Type B pancreatic cell (in vitro differentiated cells): ENCODE results near the gene SOX30. TPM values are rescaled to one million over a fixed set of nuclear protein-coding genes. Genes with fewer than 3 reads are reported as not detected.

Experiments used
- DNase-seq: peaks from one replicate; pipeline ENCODE4 v3.0.0; 2021; ENCODE audit warnings: mixed read lengths; ENCODE audit not compliant: unreplicated experiment; ENCODE audit errors: extremely low spot score
- H3K27ac Mint-ChIP-seq: 2 replicates; pipeline ENCODE4 v1.8.0; 2021; ENCODE audit warnings: mild to moderate bottlenecking, mixed read lengths
- H3K27me3 Mint-ChIP-seq: 2 replicates; pipeline ENCODE4 v1.8.0; 2021; ENCODE audit warnings: mixed read lengths
- H3K36me3 Mint-ChIP-seq: 2 replicates; pipeline ENCODE4 v1.8.0; 2021; ENCODE audit warnings: mixed read lengths
- H3K4me1 Mint-ChIP-seq: one replicate; pipeline ENCODE4 v1.8.0; 2021; ENCODE audit warnings: mixed read lengths; ENCODE audit not compliant: unreplicated experiment
- H3K4me3 Mint-ChIP-seq: 2 replicates; pipeline ENCODE4 v1.8.0; 2021; ENCODE audit warnings: mild to moderate bottlenecking, mixed read lengths
- H3K9me3 Mint-ChIP-seq: 2 replicates; pipeline ENCODE4 v1.8.0; 2021; ENCODE audit warnings: mixed read lengths
- CTCF ChIP-seq: fragments of 200-600 bp; sonication (generic); conservative IDR thresholded peaks from 2 replicates; pipeline ENCODE4 v1.5.0; 2021; ENCODE audit warnings: antibody characterized with exemption, mild to moderate bottlenecking
- total RNA-seq: library from RNA; stranded (reverse); gene quantifications from 2 replicates; pipeline ENCODE4 v1.2.1, GENCODE V29; 2021; ENCODE audit warnings: low replicate concordance

Gene SOX30
- total RNA-seq, 1 donor from 2014 or later: not detected

GRCh38 chr5:157582731-157583620, 69.3 kb downstream of the SOX30 start:
- Mint-ChIP-seq H3K4me3 (no peak overlapping the region), H3K4me1 (no peaks in the 10 kb centered on the region), H3K36me3 (no peaks in the 10 kb centered on the region), H3K27ac (no peak overlapping the region), H3K9me3 (no peaks in the 10 kb centered on the region), H3K27me3 (peaks cover 7% of the 10 kb centered on the region)
- DNase-seq: no peak
- no peak for TF ChIP-seq CTCF

- H3K4me3 Mint-ChIP-seq: no peak overlapping the region
- no peak overlapping the region for H3K27ac Mint-ChIP-seq
- no peaks in the 10 kb centered on the region for H3K9me3 Mint-ChIP-seq
- no peak for TF ChIP-seq CTCF
- no peak for DNase-seq
- no peaks in the 10 kb centered on the region for H3K36me3 Mint-ChIP-seq
- H3K27me3 Mint-ChIP-seq: peaks cover 11% of the 10 kb centered on the region
- H3K4me1 Mint-ChIP-seq: no peaks in the 10 kb centered on the region
Observed at GRCh38 chr5:157581901-157582300, 70.3 kb downstream of the SOX30 start.

- DNase-seq: no peak
- Mint-ChIP-seq H3K27ac (no peak overlapping the region), H3K36me3 (no peaks in the 10 kb centered on the region), H3K9me3 (no peaks in the 10 kb centered on the region), H3K4me3 (peak overlapping the region; percentile 28), H3K4me1 (peaks cover 4% of the 10 kb centered on the region), H3K27me3 (peaks cover 33% of the 10 kb centered on the region)
- TF ChIP-seq CTCF: no peak
Observed at GRCh38 chr5:157578079-157578780, 74.0 kb downstream of the SOX30 start.

GRCh38 chr5:157576678-157577077, 75.6 kb downstream of the SOX30 start:
- Mint-ChIP-seq H3K36me3 (no peaks in the 10 kb centered on the region), H3K4me3 (peak overlapping the region; percentile 86), H3K27ac (no peak overlapping the region), H3K27me3 (peaks cover 33% of the 10 kb centered on the region), H3K9me3 (no peaks in the 10 kb centered on the region), H3K4me1 (peaks cover 6% of the 10 kb centered on the region)
- no peak for TF ChIP-seq CTCF
- DNase-seq: no peak

Other genes with a start within 250 kb of the SOX30 start
- 0.46 and 0.59 TPM in 2 replicates for gene NIPAL4, start 192.2 kb downstream of the SOX30 start, total RNA-seq
- gene ADAM19, start 76.7 kb downstream of the SOX30 start, total RNA-seq: 9.3 and 15.8 TPM in 2 replicates
- gene C5orf52, start 19.1 kb upstream of the SOX30 start, total RNA-seq: not detected in 2 replicates
- 9.9 and 13.6 TPM in 2 replicates for gene THG1L, start 79.0 kb upstream of the SOX30 start, total RNA-seq
- gene LSM11, start 91.3 kb upstream of the SOX30 start, total RNA-seq: 3.6 and 7.1 TPM in 2 replicates
- gene CLINT1, start 206.7 kb upstream of the SOX30 start, total RNA-seq: 81.8 and 88.8 TPM in 2 replicates